Activated B cell treated with CpG ODN at 0.5 μM for 24 hours (primary cell): ENCODE data around the gene ATCAY. TPM values are rescaled to one million over a fixed set of nuclear protein-coding genes. Genes with fewer than 3 reads are reported as not detected.
"Not testable (repeated sequence)": the region's sequence is repeated elsewhere in the genome, so short reads cannot be mapped to it uniquely, and the experiment has no call there.

Source experiments
- ATAC-seq: fragments of 200-7000 bp; cut with Tn5 transposase; one replicate; pipeline ENCODE4 v1.10.0; 2021; ENCODE audit warnings: low read depth, mild to moderate bottlenecking, moderate library complexity
- CTCF ChIA-PET: fragments of 350-600 bp; sonication (Branson Sonifier 250); formaldehyde crosslinking; loops from one replicate; lab custom pipeline; 2021; ENCODE audit warnings: antibody characterized with exemption; lab: Charles Lee
- POLR2A ChIA-PET: fragments of 350-600 bp; sonication (Branson Sonifier 250); formaldehyde crosslinking; loops from one replicate; lab custom pipeline; 2021; ENCODE audit warnings: antibody characterized with exemption; lab: Charles Lee
- DNase-seq: peaks from one replicate; pipeline ENCODE4 v3.0.0; 2022
- H3K27ac Mint-ChIP-seq: one replicate; pipeline ENCODE4 v1.8.0; 2020; ENCODE audit warnings: mixed read lengths
- H3K27me3 Mint-ChIP-seq: one replicate; pipeline ENCODE4 v1.8.0; 2021; ENCODE audit warnings: mixed read lengths
- H3K36me3 Mint-ChIP-seq: one replicate; pipeline ENCODE4 v1.8.0; 2021; ENCODE audit warnings: low read depth, mixed read lengths
- H3K4me1 Mint-ChIP-seq: one replicate; pipeline ENCODE4 v1.8.0; 2021; ENCODE audit warnings: mixed read lengths
- H3K4me3 Mint-ChIP-seq: one replicate; pipeline ENCODE4 v1.8.0; 2020; ENCODE audit warnings: mild to moderate bottlenecking, mixed read lengths
- H3K9me3 Mint-ChIP-seq: one replicate; pipeline ENCODE4 v1.8.0; 2020; ENCODE audit warnings: mixed read lengths
- intact Hi-C: fragments of 100-400 bp; cut with micrococcal nuclease; formaldehyde crosslinking; loops from one replicate; pipeline ENCODE4 v1.15.1; 2024
- total RNA-seq: library from RNA; stranded (reverse); gene quantifications from 2 replicates; pipeline ENCODE4 v1.2.3, GENCODE V29; 2022
- TF ChIP-seq, protein P1 (sequence below): fragments of 200-600 bp; IDR thresholded peaks from one replicate; pipeline ENCODE4 v1.8.0; 2022; ENCODE audit warnings: antibody characterized with exemption, mild to moderate bottlenecking

ATCAY gene
- total RNA-seq, 1 donor from 2014 or later, result not detected

DNA sequence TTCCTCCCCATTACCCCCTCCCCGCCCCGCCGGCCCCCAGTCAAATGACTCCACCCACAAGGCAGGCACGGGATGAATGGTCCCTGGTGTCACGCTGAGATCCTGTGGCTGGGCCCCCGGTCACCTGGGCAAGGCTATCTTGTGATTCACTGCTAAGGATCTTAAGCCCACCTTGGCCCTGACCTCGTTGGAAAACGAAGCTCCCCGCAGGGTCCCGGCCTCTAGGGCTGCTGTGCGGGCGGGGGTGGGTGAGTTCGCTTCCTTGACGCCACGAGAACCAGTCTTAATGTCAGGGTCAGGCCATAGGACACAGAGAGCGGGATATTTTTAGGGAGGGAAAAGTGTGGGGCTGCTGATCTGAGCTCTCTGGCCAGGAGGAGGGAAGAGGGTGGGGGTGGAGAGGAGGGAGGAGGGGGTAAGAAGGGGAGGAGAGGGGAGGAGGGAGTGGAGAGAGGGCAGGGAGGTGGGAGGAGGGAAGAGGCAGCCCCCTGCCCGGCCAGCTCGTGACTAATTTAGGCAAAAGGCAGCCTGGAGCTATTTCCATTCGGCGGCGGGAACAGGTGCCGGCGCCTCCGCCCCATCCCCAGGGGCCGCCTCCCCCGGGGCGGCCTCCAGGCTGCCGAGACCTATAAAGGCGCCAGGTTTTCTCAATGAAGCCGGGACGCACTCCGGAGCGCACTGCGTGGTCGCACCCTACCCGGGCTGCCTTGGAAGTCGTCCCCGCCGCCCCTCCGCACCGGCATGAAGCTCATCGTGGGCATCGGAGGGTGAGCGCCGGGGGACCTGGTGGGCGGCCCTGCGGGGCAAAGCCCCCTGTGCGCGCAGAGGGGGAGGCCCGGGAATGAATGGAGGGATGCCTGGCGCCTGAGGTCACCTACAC lies 52.7 kb downstream of the ATCAY start, which contains the start of gene NMRK2:
NMRK2 (plus strand) TSS at position 139 of the 880 bp plus-strand sequence; CDS start at position 742, 603 bp downstream.
- Mint-ChIP-seq H3K4me3 (no peak within 1 kb of the TSS), H3K27ac (no peak within 1 kb of the TSS), H3K9me3 (no peaks in the 10 kb centered on the region), H3K27me3 (peaks cover 15% of the 10 kb centered on the region), H3K36me3 (no peaks in the 10 kb centered on the region), H3K4me1 (no peaks in the 10 kb centered on the region)
- intact Hi-C loops, result no loop called here
- ChIA-PET POLR2A (no interaction called here), CTCF (no interaction called here)
- ATAC-seq (no peak), DNase-seq (no peak)
- TF ChIP-seq, protein P1, sequence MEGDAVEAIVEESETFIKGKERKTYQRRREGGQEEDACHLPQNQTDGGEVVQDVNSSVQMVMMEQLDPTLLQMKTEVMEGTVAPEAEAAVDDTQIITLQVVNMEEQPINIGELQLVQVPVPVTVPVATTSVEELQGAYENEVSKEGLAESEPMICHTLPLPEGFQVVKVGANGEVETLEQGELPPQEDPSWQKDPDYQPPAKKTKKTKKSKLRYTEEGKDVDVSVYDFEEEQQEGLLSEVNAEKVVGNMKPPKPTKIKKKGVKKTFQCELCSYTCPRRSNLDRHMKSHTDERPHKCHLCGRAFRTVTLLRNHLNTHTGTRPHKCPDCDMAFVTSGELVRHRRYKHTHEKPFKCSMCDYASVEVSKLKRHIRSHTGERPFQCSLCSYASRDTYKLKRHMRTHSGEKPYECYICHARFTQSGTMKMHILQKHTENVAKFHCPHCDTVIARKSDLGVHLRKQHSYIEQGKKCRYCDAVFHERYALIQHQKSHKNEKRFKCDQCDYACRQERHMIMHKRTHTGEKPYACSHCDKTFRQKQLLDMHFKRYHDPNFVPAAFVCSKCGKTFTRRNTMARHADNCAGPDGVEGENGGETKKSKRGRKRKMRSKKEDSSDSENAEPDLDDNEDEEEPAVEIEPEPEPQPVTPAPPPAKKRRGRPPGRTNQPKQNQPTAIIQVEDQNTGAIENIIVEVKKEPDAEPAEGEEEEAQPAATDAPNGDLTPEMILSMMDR, result no peak

DNA sequence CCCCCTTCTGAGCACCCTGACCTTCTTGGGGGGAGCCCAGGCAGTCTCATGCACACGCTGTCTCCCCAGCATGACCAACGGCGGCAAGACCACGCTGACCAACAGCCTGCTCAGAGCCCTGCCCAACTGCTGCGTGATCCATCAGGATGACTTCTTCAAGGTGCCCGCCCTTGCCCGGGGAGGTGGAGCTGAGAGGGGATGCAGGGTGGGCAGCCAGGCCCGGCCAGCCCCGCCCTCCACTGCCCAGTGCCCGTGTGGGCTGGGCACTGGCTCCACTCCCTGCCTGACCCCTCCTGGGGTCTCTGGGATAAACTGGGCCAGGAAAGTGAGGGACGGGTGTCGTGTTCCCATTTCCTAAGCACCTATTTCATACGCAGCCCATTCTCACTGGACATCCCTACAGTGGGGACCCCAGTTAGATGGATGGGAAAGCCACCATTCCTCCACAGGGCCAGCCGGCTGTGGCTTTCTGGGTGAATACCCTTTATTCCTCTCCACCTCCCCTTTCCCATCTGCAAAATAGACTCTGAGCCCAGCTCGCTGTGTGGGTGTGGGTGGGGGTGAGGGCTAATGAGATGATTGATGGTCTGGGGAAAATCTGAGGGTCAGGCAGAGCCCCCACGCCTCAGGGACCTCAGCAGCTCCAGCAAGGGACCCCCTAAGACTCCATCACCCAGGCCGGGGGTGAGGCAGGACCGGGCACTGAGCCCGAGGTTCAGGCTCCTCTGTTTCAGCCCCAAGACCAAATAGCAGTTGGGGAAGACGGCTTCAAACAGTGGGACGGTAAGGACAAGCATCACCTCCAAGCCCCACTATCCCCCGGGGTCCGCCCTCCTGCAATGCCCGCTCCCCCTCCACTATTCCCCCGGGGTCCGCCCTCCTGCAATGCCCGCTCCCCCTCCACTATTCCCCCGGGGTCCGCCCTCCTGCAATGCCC lies 56.3 kb downstream of the ATCAY start:
- peaks cover 12% of the 10 kb centered on the region for H3K27me3 Mint-ChIP-seq
- intact Hi-C loops, result no loop called here
- TF ChIP-seq, protein P1, result no peak
- ChIA-PET CTCF (no interaction called here), POLR2A (no interaction called here)
- H3K9me3 Mint-ChIP-seq, result no peaks in the 10 kb centered on the region
- no peak overlapping the region for H3K27ac Mint-ChIP-seq
- no peaks in the 10 kb centered on the region for H3K36me3 Mint-ChIP-seq
- H3K4me3 Mint-ChIP-seq, result no peak overlapping the region
- ATAC-seq (no peak), DNase-seq (no peak)
- H3K4me1 Mint-ChIP-seq, result no peaks in the 10 kb centered on the region

DNA sequence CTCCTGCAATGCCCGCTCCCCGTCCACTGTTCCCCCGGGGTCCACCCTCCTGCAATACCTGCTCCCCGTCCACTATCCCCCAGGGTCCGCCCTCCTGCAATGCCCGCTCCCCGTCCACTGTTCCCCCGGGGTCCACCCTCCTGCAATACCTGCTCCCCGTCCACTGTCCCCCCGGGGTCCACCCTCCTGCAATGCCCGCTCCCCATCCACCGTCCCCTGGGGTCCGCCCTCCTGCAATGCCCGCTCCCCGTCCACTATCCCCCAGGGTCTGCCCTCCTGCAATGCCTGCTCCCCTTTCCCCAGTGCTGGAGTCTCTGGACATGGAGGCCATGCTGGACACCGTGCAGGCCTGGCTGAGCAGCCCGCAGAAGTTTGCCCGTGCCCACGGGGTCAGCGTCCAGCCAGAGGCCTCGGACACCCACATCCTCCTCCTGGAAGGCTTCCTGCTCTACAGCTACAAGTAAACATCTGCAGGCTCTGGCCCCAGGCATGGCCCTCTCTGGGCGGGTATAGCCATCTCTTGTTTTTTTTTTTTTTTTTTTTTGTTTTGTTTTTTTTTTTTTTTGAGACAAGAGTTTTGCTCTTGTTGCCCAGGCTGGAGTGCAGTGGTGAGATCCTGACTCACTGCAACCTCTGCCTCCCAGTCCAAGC lies 57.9 kb downstream of the ATCAY start:
- ATAC-seq, result not testable (repeated sequence)

DNA sequence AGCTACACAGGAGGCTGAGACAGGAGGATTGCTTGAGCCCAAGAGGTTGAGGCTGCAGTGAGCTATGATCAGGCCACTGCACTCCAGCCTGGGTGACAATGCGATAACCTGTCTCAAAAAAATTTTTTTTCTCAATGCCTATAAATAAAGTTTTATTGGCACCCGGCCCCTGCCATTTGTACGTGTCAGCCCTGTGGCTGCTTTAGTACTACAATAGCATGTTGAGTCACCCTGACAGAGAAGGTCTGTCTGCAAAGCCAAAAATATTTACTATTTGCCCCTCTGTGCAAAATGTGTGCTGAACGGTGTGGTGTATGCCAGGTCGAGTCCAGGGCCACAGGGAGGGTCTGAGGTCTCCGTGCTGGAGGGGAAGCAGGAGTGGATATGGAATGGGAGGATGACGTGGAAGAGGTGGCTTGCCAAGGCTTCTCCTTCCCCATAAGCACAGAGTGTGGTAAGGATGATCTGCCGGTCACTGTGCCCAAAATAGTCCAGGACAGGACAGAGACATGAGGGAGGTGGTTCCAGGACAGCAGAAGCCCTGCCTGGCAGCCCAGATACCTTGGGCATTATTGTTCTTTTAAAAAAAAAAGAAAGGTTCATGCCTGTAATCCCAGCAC lies 62.4 kb downstream of the ATCAY start:
- H3K9me3 Mint-ChIP-seq, result no peaks in the 10 kb centered on the region
- CTCF ChIA-PET, result no interaction called here
- H3K27ac Mint-ChIP-seq, result no peak overlapping the region
- ATAC-seq, result no peak
- no peaks in the 10 kb centered on the region for H3K36me3 Mint-ChIP-seq
- DNase-seq, result no peak
- intact Hi-C loops, result no loop called here
- peaks cover 4% of the 10 kb centered on the region for H3K27me3 Mint-ChIP-seq
- H3K4me3 Mint-ChIP-seq, result no peak overlapping the region
- POLR2A ChIA-PET, result interaction anchor here (0.6 kb wide), 1 partner anchor 11 kb away, joined by 3 read pairs; no protein-coding TSS in a partner anchor
- peaks cover 3% of the 10 kb centered on the region for H3K4me1 Mint-ChIP-seq
- TF ChIP-seq, protein P1, result no peak

More for the DNA sequence above, 57.9 kb downstream of the ATCAY start:
- H3K4me3 Mint-ChIP-seq, H3K27me3 Mint-ChIP-seq, H3K4me1 Mint-ChIP-seq, DNase-seq, H3K27ac Mint-ChIP-seq, H3K36me3 Mint-ChIP-seq, POLR2A ChIA-PET, H3K9me3 Mint-ChIP-seq, intact Hi-C loops, CTCF ChIA-PET: not testable (repeated sequence)
